ENCODE data around the gene ZMYM5.

DNA sequence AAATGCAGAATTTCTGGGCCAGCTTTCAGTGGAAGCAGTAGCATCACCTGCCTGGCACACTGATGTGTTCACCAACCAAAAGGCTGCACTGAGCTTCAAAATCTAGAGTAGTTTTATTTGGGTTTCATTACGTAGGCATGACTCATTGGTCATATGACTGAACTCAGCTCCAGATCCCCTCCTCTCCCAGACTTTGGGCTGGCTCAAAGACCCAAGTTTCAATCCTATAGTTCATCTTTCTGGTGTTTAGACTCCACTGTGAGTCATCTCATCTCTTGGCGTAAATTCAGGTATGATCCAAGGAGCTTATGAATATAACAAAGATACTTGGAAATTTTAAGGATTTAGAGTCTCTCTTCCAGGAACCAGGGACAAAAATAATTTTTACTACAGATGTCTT is 17.7 kb downstream of the ZMYM5 start:
- TF ChIP-seq, protein P1, sequence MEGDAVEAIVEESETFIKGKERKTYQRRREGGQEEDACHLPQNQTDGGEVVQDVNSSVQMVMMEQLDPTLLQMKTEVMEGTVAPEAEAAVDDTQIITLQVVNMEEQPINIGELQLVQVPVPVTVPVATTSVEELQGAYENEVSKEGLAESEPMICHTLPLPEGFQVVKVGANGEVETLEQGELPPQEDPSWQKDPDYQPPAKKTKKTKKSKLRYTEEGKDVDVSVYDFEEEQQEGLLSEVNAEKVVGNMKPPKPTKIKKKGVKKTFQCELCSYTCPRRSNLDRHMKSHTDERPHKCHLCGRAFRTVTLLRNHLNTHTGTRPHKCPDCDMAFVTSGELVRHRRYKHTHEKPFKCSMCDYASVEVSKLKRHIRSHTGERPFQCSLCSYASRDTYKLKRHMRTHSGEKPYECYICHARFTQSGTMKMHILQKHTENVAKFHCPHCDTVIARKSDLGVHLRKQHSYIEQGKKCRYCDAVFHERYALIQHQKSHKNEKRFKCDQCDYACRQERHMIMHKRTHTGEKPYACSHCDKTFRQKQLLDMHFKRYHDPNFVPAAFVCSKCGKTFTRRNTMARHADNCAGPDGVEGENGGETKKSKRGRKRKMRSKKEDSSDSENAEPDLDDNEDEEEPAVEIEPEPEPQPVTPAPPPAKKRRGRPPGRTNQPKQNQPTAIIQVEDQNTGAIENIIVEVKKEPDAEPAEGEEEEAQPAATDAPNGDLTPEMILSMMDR (IDR thresholded peaks at IDR 0.05), result no peak
- TF ChIP-seq POLR2A (IDR thresholded peaks at IDR 0.05), result no peak
